Astrocyte (in vitro differentiated cells and primary cell): Measurements from ENCODE around the gene ST6GALNAC4. TPM values are rescaled to one million over a fixed set of nuclear protein-coding genes. Genes with fewer than 3 reads are reported as not detected.

Source experiments
- DNase-seq: peaks from one replicate; pipeline ENCODE4 v3.0.0-alpha.2; 2010; ENCODE audit warnings: low read depth
- FAIRE-seq: peaks from 2 replicates; lab custom pipeline; 2011; peaks lifted over from hg19 to GRCh38; lab: Jason Lieb, UNC
- H2AFZ ChIP-seq: 2 replicates; pipeline ENCODE4 v1.6.0; 2012; ENCODE audit warnings: low read depth, low read length, inconsistent platforms
- H3K27ac ChIP-seq: 2 replicates; pipeline ENCODE4 v1.5.1; 2011; ENCODE audit warnings: low read depth, low read length, inconsistent platforms
- H3K27me3 ChIP-seq: 2 replicates; pipeline ENCODE4 v1.6.0; 2011; ENCODE audit warnings: low read length, inconsistent platforms; ENCODE audit not compliant: insufficient read depth
- H3K36me3 ChIP-seq: 2 replicates; pipeline ENCODE4 v1.5.1; 2011; ENCODE audit warnings: low read length, inconsistent platforms; ENCODE audit not compliant: insufficient read depth
- H3K4me1 ChIP-seq: 2 replicates; pipeline ENCODE4 v1.5.1; 2011; ENCODE audit warnings: low read length, inconsistent platforms; ENCODE audit not compliant: insufficient read depth
- H3K4me2 ChIP-seq: 2 replicates; pipeline ENCODE4 v1.6.0; 2012; ENCODE audit warnings: low read length, inconsistent platforms
- H3K4me3 ChIP-seq: 2 replicates; pipeline ENCODE4 v1.5.1; 2011; ENCODE audit warnings: low read depth, mild to moderate bottlenecking, low read length, inconsistent platforms; ENCODE audit not compliant: insufficient read depth
- H3K79me2 ChIP-seq: 2 replicates; pipeline ENCODE4 v1.6.0; 2012; ENCODE audit warnings: mild to moderate bottlenecking, low read length, inconsistent platforms; ENCODE audit not compliant: insufficient read depth
- H3K9ac ChIP-seq: 2 replicates; pipeline ENCODE4 v1.6.0; 2012; ENCODE audit warnings: mild to moderate bottlenecking, low read length, inconsistent platforms
- H3K9me3 ChIP-seq: 2 replicates; pipeline ENCODE4 v1.5.1; 2012; ENCODE audit warnings: low read depth, mild to moderate bottlenecking, low read length, inconsistent platforms; ENCODE audit not compliant: insufficient read depth
- H4K20me1 ChIP-seq: 2 replicates; pipeline ENCODE4 v1.6.0; 2012; ENCODE audit warnings: low read length, inconsistent platforms; ENCODE audit not compliant: insufficient read depth
- H3K27ac Mint-ChIP-seq: one replicate; pipeline ENCODE4 v1.8.0; 2021; ENCODE audit warnings: mild to moderate bottlenecking, mixed read lengths; ENCODE audit not compliant: unreplicated experiment
- H3K27me3 Mint-ChIP-seq: one replicate; pipeline ENCODE4 v1.8.0; 2021; ENCODE audit warnings: low read depth, mixed read lengths; ENCODE audit not compliant: unreplicated experiment
- H3K36me3 Mint-ChIP-seq: one replicate; pipeline ENCODE4 v1.8.0; 2021; ENCODE audit warnings: low read depth, mixed read lengths; ENCODE audit not compliant: unreplicated experiment
- H3K4me1 Mint-ChIP-seq: one replicate; pipeline ENCODE4 v1.8.0; 2021; ENCODE audit warnings: low read depth, mixed read lengths; ENCODE audit not compliant: unreplicated experiment
- H3K4me3 Mint-ChIP-seq: one replicate; pipeline ENCODE4 v1.8.0; 2021; ENCODE audit warnings: mild to moderate bottlenecking, moderate library complexity, mixed read lengths; ENCODE audit not compliant: unreplicated experiment
- H3K9me3 Mint-ChIP-seq: one replicate; pipeline ENCODE4 v1.8.0; 2021; ENCODE audit warnings: mild to moderate bottlenecking, mixed read lengths; ENCODE audit not compliant: unreplicated experiment
- CTCF ChIP-seq: IDR thresholded peaks from 2 replicates; pipeline ENCODE4 v1.5.1; 2011; ENCODE audit warnings: low read depth, mild to moderate bottlenecking, inconsistent platforms, low read length, moderate library complexity; ENCODE audit not compliant: insufficient read depth
- EZH2 ChIP-seq: IDR thresholded peaks from 2 replicates; pipeline ENCODE4 v1.6.1; 2012; ENCODE audit warnings: mild to moderate bottlenecking, low read length, inconsistent platforms; ENCODE audit not compliant: insufficient read depth
- total RNA-seq: library from RNA; stranded (reverse); gene quantifications from 2 replicates; pipeline ENCODE4 v1.2.1, GENCODE V29; 2021

The ST6GALNAC4 gene
- total RNA-seq, 1 donor from 2014 or later, result 14.5 TPM

- no peak overlapping the region for H3K4me3 ChIP-seq
- Mint-ChIP-seq H3K9me3 (no peaks in the 10 kb centered on the region), H3K27ac (no peak overlapping the region), H3K36me3 (peaks cover 10% of the 10 kb centered on the region), H3K4me3 (no peak overlapping the region), H3K4me1 (peaks cover 17% of the 10 kb centered on the region), H3K27me3 (no peaks in the 10 kb centered on the region)
- H3K9ac ChIP-seq, result no peak overlapping the region
- H2AFZ ChIP-seq, result no peak overlapping the region
- H3K36me3 ChIP-seq, result no peaks in the 10 kb centered on the region
- no peaks in the 10 kb centered on the region for H3K9me3 ChIP-seq
- H3K79me2 ChIP-seq, result peaks cover 20% of the 10 kb centered on the region
- TF ChIP-seq CTCF, result no peak
- no peak for TF ChIP-seq EZH2
- DNase-seq (no peak), FAIRE-seq (no peak)
- H4K20me1 ChIP-seq, result peaks cover 27% of the 10 kb centered on the region
- no peak overlapping the region for H3K27ac ChIP-seq
- no peaks in the 10 kb centered on the region for H3K27me3 ChIP-seq
- peaks cover 44% of the 10 kb centered on the region for H3K4me1 ChIP-seq
- H3K4me2 ChIP-seq, result peak overlapping the region; percentile 29
Observed at GRCh38 chr9:127873886-127874285, 43.0 kb downstream of the ST6GALNAC4 start.

GRCh38 chr9:127873223-127873691 lies 43.6 kb downstream of the ST6GALNAC4 start:
- no peak overlapping the region for H3K4me3 ChIP-seq
- peaks cover 12% of the 10 kb centered on the region for H3K36me3 Mint-ChIP-seq

More at GRCh38 chr9:127873223-127873691, 43.6 kb downstream of the ST6GALNAC4 start:
- Histone ChIP-seq H3K9me3 (no peaks in the 10 kb centered on the region), H4K20me1 (peaks cover 27% of the 10 kb centered on the region), H3K36me3 (no peaks in the 10 kb centered on the region), H2AFZ (no peak overlapping the region), H3K4me1 (peaks cover 44% of the 10 kb centered on the region), H3K27ac (no peak overlapping the region), H3K79me2 (peaks cover 20% of the 10 kb centered on the region), H3K9ac (no peak overlapping the region), H3K4me2 (no peak overlapping the region), H3K27me3 (no peaks in the 10 kb centered on the region)
- Mint-ChIP-seq H3K27me3 (no peaks in the 10 kb centered on the region), H3K4me1 (peaks cover 17% of the 10 kb centered on the region), H3K9me3 (no peaks in the 10 kb centered on the region), H3K4me3 (no peak overlapping the region), H3K27ac (no peak overlapping the region)
- no peak for DNase-seq
- TF ChIP-seq CTCF, result no peak
- no peak for TF ChIP-seq EZH2
- no peak for FAIRE-seq
